ENCODE results near the gene ZC3H10. TPM values are rescaled to one million over a fixed set of nuclear protein-coding genes. Genes with fewer than 3 reads are reported as not detected.

The ZC3H10 gene
- total and polyA plus RNA-seq, 2 of the 13 experiments (the other 11 are each of a cell fraction or from before 2014, with no cell fraction given), result 0.70 to 2.3 TPM

GRCh38 chr12:56141946-56142784 is 24.1 kb downstream of the ZC3H10 start:
- Histone ChIP-seq H3K9ac (ENCODE audit: insufficient read depth, low read depth, low read length) (no peak overlapping the region), H3K4me3 (replicated peaks in 1 of 3; ENCODE audit: insufficient read depth in 1 of 3, low read depth in 2 of 3, low read length in 3 of 3) (no peak overlapping the region), H3K36me3 (replicated peaks in 1 of 2; ENCODE audit: control insufficient read depth in 1 of 2, insufficient read depth in 2 of 2, low read length in 2 of 2) (peaks cover 15 to 72% of the 10 kb centered on the region in 2 experiments), H3K79me2 (ENCODE audit: insufficient read depth, low read length) (no peaks in the 10 kb centered on the region), H4K20me1 (ENCODE audit: insufficient read depth, low read length) (no peaks in the 10 kb centered on the region), H3K4me1 (ENCODE audit: insufficient read depth, low read length) (no peaks in the 10 kb centered on the region), H3K27ac (ENCODE audit: extremely low read length, insufficient read depth, low read length) (no peak overlapping the region), H3K27me3 (ENCODE audit: control insufficient read depth in 1 of 2, insufficient read depth in 2 of 2, low read length in 2 of 2) (no peaks in the 10 kb centered on the region), H3K9me3 (ENCODE audit: low read length) (no peaks in the 10 kb centered on the region), H2AFZ (ENCODE audit: low read length) (no peak overlapping the region), H3K4me2 (ENCODE audit: low read depth, low read length) (no peak overlapping the region)
- WGBS (ENCODE audit: low lambda C conversion rate), result 97% methylated on average over 19 of the region's 19 CpGs
- no peak; the same call in 2 of the 3 replicates for ATAC-seq
- in situ Hi-C loops (cut with HindIII; ENCODE audit: extremely low pct_ligation_motif_present, low pct_unique_long_range_greater_than_20kb) (no loop called here), intact Hi-C loops (cut with micrococcal nuclease; ENCODE audit: unreplicated experiment) (no loop called here)
- POLR2A ChIA-PET, result interaction anchor here (0.8 to 1.0 kb wide), 3 partner anchors 15 to 23 kb away, joined by 3 to 4 read pairs (median 3); partner anchors contain the start of genes ESYT1 and MYL6
- no peak for FAIRE-seq
- CTCF ChIA-PET (ENCODE audit: low intra/inter-chr PET ratio, low total read pairs), result no interaction called here
- BruUV-seq (replicated peaks), result no TSS peak
- DNase-seq (ENCODE audit: low spot score), result no peak
- TF ChIP-seq HES4 (CRISPR knock-in tag; IDR thresholded peaks at IDR 0.05; ENCODE audit: borderline replicate concordance) (no peak), ATF7-NPFF (CRISPR knock-in tag; IDR thresholded peaks at IDR 0.05; ENCODE audit: low read depth) (no peak), KDM5B (CRISPR knock-in tag; IDR thresholded peaks at IDR 0.05; ENCODE audit: borderline replicate concordance) (no peak), RCOR2 (CRISPR knock-in tag; IDR thresholded peaks at IDR 0.05) (no peak), SP1 (IDR thresholded peaks at IDR 0.05) (no peak), SP1 (CRISPR knock-in tag; IDR thresholded peaks at IDR 0.05) (no peak), ARNT (IDR thresholded peaks at IDR 0.05) (no peak), AHDC1 (CRISPR knock-in tag; IDR thresholded peaks at IDR 0.05; ENCODE audit: borderline replicate concordance) (no peak), RNF219 (CRISPR knock-in tag; IDR thresholded peaks at IDR 0.05) (no peak), ZNF282 (IDR thresholded peaks at IDR 0.05; ENCODE audit: partially characterized antibody) (no peak), CEBPB (IDR thresholded peaks at IDR 0.05; ENCODE audit: borderline replicate concordance, low read depth, low read length) (no peak), GMEB2 (CRISPR knock-in tag; IDR thresholded peaks at IDR 0.05; ENCODE audit: low read depth) (no peak), NFYB (CRISPR knock-in tag; IDR thresholded peaks at IDR 0.05) (no peak)

Data from HepG2 (cell line).